Activated CD8-positive, alpha-beta memory T cell treated with anti-CD3 and anti-CD28 coated beads, Interleukin-2, amount 50 U/mL, for 4 hours (primary cell): ENCODE results near the gene SPHK1.

Experiments
- DNase-seq: peaks from one replicate; pipeline ENCODE4 v3.0.0-alpha.2; 2020

SPHK1 gene

DNA sequence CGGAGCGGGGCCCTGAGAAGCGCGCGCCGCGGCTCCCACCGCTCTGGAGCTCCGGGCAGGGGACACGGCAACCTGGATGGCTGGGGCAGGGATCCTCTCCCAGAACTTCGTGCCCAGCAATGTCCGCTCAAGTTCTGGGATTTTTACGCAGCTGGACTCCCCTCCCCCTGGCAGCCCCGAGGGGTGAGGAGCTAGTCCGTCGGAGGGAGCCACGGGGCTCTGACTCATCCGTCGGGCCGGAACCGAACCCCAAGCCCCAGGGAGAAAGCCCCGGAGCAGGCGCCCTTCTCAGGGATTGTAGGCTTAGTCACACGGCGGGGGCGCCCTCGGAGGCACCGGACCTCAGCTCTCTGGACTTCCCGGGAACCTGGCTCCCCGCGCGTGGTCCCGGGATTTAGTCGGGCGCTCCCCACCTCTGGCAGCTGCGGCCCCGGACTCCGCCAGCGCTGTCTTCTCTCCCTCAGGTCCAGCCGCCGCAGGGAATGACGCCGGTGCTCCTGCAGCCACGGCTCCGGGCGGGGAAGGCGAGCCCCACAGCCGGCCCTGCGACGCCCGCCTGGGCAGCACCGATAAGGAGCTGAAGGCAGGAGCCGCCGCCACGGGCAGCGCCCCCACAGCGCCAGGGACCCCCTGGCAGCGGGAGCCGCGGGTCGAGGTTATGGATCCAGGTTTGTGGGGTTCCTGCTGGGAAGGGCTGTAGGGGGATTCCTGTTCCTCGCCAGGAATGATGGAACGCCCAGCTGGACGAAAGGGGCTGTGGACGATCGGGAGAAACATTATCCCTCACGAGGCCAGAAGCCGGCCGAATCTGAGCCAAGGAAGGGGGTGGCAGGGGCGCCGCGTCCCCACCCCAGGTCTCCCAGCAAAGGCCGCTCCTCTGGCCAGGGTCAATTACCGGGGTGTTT is 830 bp downstream of the SPHK1 start:
- peak; percentile 52 for DNase-seq

DNA sequence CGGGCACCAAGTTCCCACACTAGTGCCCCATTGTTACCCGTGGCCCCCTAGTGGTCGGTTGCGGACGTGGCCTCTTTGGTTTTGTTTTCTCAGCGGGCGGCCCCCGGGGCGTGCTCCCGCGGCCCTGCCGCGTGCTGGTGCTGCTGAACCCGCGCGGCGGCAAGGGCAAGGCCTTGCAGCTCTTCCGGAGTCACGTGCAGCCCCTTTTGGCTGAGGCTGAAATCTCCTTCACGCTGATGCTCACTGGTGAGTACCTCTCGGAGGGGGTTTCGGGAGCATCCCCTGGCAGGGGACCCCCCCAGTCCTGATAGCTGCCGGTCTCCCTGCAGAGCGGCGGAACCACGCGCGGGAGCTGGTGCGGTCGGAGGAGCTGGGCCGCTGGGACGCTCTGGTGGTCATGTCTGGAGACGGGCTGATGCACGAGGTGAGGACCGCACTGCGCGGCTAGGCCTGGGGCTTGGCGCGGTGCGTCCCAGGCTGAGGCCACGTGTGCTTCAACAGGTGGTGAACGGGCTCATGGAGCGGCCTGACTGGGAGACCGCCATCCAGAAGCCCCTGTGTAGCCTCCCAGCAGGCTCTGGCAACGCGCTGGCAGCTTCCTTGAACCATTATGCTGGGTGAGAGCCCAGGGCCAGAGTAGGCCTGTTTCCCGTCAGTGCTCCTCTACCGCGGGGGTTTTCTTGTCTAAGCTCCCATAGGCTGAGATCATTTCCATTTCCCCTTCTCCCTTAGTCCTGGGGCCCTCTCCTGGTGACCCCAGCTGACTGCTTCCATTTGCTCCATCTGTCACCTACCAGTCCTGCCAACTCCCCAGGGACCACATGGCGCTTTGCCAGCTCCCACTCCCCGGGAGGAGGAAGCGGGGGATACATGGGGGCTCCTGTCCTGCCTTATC is 1.7 kb downstream of the SPHK1 start:
- DNase-seq = peak; percentile 86

DNA sequence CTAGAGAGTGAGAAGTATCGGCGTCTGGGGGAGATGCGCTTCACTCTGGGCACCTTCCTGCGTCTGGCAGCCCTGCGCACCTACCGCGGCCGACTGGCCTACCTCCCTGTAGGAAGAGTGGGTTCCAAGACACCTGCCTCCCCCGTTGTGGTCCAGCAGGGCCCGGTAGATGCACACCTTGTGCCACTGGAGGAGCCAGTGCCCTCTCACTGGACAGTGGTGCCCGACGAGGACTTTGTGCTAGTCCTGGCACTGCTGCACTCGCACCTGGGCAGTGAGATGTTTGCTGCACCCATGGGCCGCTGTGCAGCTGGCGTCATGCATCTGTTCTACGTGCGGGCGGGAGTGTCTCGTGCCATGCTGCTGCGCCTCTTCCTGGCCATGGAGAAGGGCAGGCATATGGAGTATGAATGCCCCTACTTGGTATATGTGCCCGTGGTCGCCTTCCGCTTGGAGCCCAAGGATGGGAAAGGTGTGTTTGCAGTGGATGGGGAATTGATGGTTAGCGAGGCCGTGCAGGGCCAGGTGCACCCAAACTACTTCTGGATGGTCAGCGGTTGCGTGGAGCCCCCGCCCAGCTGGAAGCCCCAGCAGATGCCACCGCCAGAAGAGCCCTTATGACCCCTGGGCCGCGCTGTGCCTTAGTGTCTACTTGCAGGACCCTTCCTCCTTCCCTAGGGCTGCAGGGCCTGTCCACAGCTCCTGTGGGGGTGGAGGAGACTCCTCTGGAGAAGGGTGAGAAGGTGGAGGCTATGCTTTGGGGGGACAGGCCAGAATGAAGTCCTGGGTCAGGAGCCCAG is 2.8 kb downstream of the SPHK1 start:
- no peak for DNase-seq

DNA sequence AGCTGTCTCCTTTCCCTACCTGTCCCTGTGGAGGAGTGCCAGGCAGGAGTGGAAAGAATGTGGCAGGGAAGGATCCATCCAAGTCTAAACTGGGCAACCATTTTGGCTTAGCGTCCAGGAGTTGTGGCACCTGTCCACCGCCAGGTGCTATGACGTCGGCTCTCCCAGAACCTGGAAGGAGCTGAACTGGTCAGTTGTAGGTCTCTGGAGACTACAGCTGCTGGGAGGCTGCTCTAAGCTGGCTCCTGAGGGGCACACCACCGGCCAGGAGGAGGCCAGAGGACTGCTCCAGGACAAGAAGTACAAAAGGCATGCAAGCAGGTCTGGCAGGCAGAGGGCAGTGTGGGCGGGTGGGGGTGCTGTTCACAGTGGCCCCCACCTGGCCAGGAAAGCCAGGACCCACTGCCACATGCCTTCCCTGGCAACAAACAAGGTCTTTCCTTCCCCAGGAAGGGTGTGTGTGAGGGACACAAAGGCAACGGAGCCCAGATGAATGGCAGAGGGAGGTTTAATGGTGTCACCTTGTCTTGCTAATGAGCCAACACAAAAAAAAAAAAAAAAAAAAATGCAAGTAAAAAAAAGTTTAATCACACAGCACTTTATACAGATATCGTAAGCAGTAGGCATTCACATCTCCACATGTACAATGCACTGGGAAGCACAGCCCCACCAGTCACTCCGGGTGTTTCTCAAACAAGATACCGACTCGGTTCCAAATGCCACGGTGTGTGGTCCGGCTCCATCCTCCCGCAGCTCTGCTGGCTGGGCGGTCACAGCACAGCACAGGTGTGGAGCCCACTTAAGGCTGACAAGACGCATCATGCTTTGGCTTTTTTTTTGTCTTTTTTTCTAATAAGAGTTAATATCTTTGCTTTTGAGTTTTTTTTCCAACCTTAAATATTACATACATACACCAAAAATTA is 4.8 kb downstream of the SPHK1 start:
- DNase-seq = no peak

DNA sequence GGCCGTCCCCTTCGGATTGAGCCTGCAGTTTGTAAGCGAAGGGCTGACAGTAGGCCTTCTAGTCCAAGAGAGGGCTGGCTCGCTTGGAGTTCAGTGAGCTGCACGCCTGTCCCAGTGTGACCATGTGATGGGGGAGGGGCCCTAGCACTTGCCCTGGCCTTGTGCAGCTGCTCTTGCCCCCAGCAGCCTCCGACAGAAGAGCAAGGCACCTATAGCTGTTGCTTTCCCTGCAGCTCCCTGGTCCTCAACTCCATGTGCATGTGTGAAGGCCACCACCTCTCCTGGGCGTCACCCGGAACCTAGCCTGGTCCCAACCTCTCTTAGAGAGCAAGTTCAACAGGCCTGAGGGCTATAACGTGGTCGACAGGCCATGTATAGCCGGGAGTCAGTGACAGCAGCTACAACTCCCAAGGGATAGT is 5.6 kb downstream of the SPHK1 start:
- DNase-seq = no peak

DNA sequence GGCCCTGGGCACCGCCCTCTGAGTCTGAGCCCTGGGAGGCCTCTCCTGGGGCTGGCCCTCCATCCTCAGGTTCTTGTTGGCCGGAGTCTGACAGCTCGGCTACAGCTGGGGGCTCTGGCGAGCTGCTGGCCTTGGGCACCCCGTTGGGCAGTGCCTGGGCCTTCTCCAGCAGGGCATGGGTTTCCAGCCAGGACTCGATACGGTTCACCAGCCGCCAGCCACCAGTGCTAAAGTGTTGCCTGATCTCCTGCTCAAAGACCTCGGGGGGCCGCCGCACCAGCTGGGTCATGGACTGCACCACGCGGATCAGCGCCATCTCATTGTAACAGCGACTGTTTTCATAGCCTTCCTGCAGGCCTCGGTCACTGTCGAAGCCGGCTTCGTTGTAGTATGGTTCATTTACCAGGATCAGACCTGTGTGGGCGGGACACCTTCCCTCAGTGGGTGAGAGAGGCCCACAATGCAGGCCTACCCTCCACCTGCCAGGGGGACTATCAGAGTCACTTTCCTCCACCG is 6.8 kb downstream of the SPHK1 start:
- no peak for DNase-seq

DNA sequence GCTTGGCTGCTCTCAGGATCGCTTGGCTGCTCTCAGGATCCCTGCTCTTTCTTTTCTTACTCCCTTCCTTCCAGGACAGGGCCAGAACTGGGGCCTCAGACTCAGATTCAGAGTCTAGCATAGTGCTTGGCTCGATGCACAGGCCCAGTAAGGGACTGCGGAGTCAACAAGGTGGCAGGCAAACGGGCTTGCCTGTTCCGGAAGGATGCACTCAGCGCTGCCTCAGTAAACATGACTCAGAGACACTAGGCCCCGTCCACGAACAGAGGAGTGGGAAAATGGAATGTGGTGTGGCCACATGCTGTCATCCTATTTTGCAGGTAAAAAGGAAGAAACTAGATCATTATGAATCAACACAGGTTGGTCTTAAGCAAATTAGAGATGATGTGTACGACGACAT is 9.8 kb downstream of the SPHK1 start:
- no peak for DNase-seq

DNA sequence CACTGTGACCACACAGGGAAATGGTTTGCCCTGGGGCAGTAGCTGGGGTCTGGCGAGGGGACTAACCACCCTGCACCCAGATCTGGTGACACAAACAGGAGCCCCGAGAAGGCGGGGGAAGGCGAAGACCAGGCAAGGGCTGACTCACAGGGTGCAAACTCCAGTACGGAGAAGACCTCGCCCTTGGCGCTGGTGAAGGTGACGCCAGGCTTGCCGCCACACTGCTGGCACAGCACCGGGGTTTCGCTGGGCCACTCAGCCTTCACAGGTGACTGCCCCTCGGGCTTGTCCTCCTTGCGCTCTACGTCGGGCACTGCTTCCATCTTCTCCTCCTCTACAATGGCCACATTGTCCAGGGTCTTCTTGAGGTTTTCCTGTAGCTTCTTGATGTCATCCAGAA is 11.6 kb downstream of the SPHK1 start:
- DNase-seq = no peak

DNA sequence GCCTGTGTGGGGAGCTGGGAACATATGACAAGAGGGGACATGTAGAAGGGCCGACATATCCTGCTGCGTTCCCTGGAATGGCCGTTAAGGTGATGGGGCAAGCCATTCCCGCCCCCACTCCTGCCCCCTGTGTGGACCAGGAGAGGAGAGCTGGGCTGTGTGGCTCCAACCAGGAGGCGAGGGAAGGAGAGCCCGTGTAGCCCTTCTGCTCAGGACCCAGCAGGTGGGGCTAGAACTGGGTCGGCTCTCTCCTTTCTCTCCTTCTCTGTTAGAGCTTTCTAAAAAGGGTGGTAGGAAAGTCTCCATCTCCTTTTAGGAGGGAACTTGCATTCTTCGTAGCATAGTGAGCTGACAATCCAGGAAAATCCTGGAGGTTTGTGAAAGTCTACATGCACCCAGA is 12.8 kb downstream of the SPHK1 start:
- DNase-seq = no peak

DNA sequence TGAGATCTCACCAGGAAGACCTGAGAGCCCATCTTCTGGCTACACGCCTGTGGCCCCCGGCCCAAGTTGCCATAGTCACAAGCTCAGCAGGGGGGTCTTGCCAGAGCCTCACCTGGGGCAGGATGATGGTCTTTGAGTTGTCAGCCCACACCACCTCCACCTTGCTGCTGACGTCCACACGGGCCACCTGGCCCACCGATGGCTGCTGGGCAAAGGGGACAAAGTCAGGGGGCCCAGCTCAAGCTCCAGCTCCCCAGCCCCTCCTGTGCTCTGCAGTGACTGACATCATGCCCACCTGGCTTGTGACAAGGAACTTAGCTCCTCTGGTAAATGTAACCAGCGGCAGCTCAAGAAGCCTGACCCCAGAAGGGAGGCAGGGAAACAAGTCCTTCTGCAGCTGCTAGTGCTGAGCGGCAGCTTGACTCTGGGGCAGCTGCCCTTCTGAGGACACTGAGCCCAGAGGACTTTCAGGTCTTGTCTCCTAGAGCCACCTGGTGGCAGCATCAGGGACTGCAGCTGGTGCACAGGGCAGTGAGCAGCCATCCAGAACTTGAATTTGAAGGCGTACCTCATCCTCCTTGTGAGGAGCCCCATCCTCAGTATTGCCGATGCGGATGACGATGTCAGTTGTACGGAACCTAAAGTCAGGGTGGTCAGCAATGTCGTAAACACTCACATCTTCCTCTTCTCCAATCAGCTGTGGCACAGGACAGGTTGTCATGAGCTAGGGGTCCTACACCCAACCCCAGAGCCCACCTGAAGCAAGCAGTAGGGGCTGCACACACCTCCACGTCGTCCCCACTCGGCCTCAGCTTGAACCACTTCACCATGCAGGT is 13.5 kb downstream of the SPHK1 start:
- peak; percentile 90 for DNase-seq

DNA sequence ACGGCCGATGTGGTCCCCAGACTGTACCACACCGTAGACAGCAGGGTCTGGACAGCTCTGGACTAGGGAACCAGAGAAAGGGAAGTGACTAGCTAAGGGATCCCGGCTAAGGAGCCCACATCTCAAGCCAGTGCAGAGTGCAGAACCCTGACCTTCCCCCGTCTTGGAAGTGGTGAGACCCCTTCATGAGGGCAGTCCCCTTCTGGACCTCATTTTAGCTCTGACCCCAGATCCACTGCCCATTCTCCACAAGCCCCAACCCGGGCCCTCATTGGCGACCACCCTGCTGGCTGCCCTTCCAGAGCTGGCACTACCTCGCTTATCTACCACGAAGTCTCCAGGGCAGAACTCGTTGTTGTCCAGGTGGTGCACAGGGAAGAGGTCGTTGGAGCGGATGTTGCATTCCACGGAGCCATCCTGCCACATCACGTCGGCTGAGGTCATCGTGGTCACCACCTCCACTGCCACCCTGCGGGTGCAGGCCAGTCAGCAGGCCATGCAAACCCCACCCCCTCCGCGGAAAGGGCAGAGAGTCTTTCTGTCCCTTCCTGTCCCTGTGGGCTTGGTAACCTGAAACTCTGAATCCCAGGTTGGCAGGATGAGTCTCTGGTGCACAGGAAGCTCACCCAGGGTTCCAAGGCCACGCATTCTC is 14.2 kb downstream of the SPHK1 start:
- DNase-seq = no peak

DNA sequence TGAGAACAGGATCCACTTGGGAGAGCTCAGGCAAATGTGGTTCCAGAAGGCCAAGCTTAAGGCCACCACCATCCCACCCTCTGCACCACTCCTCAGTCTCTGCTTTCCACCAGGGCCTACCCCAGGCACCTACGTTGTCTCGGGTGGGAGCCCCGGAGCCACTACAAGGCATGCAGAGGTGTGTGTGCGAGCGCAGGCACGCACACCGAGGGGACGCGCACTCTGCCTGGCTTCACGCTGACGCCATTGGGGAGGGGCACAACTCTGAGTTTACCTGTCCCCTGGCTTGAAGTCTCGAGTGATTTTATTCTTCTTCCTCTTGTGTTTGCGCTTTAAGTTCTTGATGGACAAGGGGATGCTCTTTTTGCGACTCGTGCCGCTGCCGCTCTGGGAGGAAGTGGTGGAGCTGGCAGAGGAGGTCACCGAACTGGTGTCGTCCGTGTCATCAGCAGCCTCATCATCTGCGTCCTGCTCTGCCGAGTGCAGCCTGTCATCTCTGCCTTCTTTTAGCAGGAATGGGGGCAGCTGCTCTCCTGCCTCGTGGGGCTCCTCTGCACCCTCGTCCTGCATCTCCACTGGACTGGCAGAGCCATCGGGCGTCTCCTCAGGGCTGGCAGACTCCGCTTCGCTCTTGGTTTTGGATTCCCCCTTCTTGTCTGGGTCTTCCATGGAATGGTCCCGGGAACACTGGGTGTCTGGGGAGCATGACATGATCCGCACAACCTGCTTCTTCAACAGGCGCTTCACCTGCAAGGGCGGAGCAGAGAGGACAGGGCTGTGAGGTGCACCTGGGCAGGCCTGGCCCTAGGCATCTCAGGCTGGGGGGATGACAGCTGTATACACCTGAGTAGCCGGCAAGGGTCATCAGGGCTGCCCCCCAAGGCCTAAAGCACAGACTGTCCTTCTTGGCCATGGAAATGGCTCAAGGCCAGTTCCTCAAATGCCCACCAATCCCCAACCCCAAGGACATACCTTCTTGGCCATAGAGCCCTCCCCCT is 15.1 kb downstream of the SPHK1 start:
- no peak for DNase-seq

DNA sequence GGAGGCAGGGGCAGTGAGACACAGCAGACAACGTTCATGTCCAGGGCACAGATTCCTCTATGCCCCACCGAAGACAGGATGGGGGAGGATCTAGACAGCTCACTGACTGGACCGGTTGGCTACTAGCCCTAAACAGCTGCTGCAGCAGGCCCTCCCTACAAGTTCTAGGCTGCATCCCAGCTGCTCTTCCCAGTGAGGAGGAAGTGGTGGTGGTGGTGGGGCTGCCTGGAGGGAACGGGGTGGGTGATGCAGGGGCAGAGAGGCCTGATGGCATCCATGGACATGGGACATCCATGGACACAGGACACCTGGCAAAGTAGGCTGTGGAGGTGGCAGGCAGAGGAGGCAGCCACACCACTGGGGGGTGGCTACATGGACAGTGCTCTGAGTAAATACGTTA is 18.3 kb downstream of the SPHK1 start:
- DNase-seq = no peak

DNA sequence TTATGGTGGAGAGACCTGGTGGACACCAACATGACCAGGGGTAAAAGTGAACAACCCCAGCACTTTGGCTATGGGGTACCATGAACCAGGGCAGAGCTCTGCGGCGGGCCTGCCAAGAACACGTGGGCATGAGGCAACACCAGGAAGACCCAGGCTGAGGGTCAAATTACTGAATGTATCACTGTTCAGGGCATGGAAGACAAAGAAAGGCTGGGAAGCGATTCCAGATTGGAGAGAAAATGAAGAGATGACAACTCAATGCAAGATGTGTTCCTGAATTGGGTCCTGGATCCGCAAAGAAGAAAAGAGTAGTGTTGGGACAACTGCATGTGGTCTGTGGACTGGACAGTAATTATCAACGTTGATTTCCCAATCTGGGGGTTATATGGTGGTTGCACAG is 19.8 kb downstream of the SPHK1 start:
- no peak for DNase-seq

DNA sequence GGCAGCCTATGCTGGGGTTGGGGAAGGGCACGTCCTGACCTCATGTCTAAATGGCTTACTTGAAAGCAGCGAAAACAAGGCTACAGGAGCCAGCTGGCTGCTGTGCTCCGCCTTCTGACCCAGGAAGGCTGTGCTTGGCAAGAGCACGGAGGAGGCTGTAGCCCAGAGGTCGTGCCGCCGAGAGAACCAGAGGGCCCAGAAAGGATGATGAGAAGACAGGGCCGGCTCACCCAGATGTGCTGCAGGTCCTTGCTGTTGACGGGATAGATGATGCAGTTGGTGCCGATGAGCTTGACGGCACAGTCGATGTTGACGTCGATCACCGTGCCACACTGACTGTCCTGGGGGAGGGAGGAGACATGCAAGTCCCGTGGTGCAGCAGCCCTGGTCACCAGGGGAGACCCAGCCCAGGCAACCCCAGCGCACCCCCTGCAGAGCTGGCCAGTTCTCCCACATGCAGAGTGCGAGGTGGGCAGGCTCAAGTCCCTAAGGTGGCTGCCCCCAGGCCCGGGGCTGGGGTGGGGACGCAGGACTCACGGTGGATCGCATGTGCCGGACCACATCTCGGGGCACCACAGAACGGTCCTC is 20.7 kb downstream of the SPHK1 start:
- no peak for DNase-seq

DNA sequence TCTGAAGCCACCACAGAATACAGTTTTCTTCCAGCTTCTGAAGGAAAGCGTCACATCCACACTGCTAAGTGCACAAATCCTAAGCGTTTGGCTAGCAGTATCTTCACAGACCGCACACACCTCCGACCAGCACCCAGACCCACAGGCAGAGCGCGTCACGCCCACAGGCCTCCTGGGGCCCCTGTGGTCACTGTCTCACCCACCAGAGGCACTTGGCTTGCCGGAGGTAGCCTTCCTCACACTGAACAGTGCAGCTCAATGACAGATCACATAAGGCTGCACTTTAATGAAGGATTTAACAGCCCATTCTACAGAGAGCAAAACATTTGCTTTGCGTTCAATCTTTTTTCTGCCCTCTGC is 21.2 kb downstream of the SPHK1 start:
- DNase-seq = no peak

DNA sequence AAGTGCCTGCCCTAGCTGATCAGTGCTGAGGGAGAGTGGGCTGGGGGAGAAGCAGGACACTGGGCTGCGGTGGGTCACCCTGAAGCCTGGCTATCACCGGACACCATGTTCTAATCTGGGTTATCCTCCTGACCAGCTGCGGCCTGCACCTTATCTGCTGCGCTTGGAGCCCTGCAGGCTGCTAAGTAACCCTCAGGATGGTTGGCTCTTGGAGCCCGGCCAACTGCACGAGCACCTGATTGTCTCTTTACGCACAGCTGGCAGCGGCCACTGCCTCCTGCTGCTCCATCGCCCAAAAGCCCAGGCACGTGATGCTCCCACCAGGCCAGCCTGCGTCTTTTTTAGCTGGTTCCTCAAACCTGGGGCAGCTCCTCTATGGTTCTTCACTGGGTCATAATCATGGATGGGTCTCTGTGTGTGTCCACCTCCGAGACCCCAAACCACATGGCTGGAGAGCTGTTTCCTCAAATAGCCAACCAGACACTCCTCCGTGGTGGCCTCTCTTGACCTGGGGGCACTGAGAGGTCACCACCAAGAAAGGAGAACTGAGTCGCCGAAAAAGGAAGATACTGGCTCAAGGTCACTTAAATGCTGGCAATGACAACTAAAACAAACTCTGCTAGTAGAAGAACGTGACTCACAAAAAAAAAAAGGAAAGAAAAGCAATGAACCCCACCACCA is 21.7 kb downstream of the SPHK1 start:
- DNase-seq = no peak

DNA sequence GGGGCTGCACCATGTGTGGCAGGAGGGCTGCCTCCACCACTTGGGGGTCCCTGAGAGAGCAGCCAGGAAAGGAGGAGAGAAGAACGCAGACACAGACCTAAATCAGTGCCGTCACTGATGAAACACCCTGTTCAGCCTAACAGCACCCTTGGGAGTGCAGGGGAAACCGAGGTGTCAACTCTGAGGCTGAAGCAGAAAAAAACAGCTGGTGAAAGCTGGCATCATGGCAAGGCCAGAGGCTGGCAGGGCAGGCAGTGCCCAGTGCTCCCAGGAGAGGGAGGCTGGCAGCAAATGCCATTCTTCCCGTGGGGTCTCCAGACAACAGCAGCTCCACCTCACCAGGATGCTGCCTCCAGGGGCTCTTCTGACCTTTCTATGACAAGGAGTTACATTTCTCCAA is 23.1 kb downstream of the SPHK1 start:
- no peak for DNase-seq
